Mesenchymal stem cell (in vitro differentiated cells and primary cell): ENCODE measurements around the gene GULP1.

Experiments
- DNase-seq: peaks from one replicate; pipeline ENCODE4 v3.0.0-alpha.2; 2013
- H2AFZ ChIP-seq: one replicate; pipeline ENCODE4 v1.6.1; 2013; ENCODE audit warnings: low read depth, mild to moderate bottlenecking, control low read depth, inconsistent platforms, low read length, moderate library complexity
- H2AK5ac ChIP-seq: 2 replicates; pipeline ENCODE4 v1.6.1; 2013; ENCODE audit warnings: low read length, moderate library complexity, mild to moderate bottlenecking, inconsistent platforms; ENCODE audit not compliant: severe bottlenecking
- H2BK120ac ChIP-seq: one replicate; pipeline ENCODE4 v1.6.1; 2013; ENCODE audit warnings: low read depth, mild to moderate bottlenecking, inconsistent platforms, low read length, moderate library complexity
- H2BK12ac ChIP-seq, 2 experiments: one replicate each; pipeline ENCODE4 v1.6.1; 2013; ENCODE audit warnings: inconsistent platforms in 2 of 2, low read length in 2 of 2, mild to moderate bottlenecking in 2 of 2, moderate library complexity in 2 of 2, control low read depth in 1 of 2
- H2BK15ac ChIP-seq: one replicate; pipeline ENCODE4 v1.6.1; 2013; ENCODE audit warnings: mild to moderate bottlenecking, low read depth, inconsistent platforms; ENCODE audit not compliant: poor library complexity, severe bottlenecking
- H2BK5ac ChIP-seq: 2 replicates; pipeline ENCODE4 v1.6.1; 2013; ENCODE audit warnings: low read depth, mild to moderate bottlenecking, low read length, control low read depth, inconsistent platforms; ENCODE audit not compliant: poor library complexity, severe bottlenecking
- H3K14ac ChIP-seq, 2 experiments: one replicate each; pipeline ENCODE4 v1.6.1; 2013; ENCODE audit warnings: inconsistent platforms in 2 of 2, low read length in 2 of 2, control low read depth in 1 of 2, mild to moderate bottlenecking in 1 of 2, moderate library complexity in 1 of 2
- H3K18ac ChIP-seq, 2 experiments: one replicate each; pipeline ENCODE4 v1.6.1; 2013; ENCODE audit warnings: inconsistent platforms in 2 of 2, low read length in 2 of 2, control low read depth in 1 of 2, low read depth in 1 of 2, mild to moderate bottlenecking in 1 of 2
- H3K23ac ChIP-seq, 2 experiments: one replicate each; pipeline ENCODE4 v1.6.1; 2013; ENCODE audit warnings: inconsistent platforms in 2 of 2, low read length in 2 of 2, mild to moderate bottlenecking in 2 of 2, moderate library complexity in 2 of 2, control low read depth in 1 of 2
- H3K27ac ChIP-seq: 2 replicates; pipeline ENCODE4 v1.5.1; 2013; ENCODE audit warnings: mild to moderate bottlenecking, moderate library complexity, low read length, control low read depth, inconsistent platforms; ENCODE audit not compliant: poor library complexity, severe bottlenecking
- H3K27me3 ChIP-seq, 2 experiments: 2 replicates each; pipeline versions ENCODE4 v1.6.1 to v1.7.0; 2013; ENCODE audit warnings: low read length in 2 of 2, mild to moderate bottlenecking in 2 of 2, moderate library complexity in 2 of 2, control low read depth in 1 of 2, inconsistent platforms in 1 of 2; ENCODE audit not compliant: control insufficient read depth in 1 of 2, insufficient read depth in 1 of 2
- H3K36me3 ChIP-seq, 2 experiments: 2 replicates each; pipeline versions ENCODE4 v1.6.1 to v1.7.0; 2013; ENCODE audit warnings: low read length in 2 of 2, control low read depth in 1 of 2, inconsistent platforms in 1 of 2, low read depth in 1 of 2, mild to moderate bottlenecking in 1 of 2; ENCODE audit not compliant: insufficient read depth in 2 of 2, control insufficient read depth in 1 of 2
- H3K4ac ChIP-seq, 2 experiments: one replicate each; pipeline ENCODE4 v1.6.1; 2013; ENCODE audit warnings: inconsistent platforms in 2 of 2, low read length in 2 of 2, mild to moderate bottlenecking in 2 of 2, moderate library complexity in 2 of 2, control low read depth in 1 of 2, low read depth in 1 of 2
- H3K4me1 ChIP-seq: 2 replicates; pipeline ENCODE4 v1.6.1; 2013; ENCODE audit warnings: low read depth, low read length, control low read depth; ENCODE audit not compliant: control insufficient read depth, insufficient read depth
- H3K4me2 ChIP-seq: 2 replicates; pipeline ENCODE4 v1.6.1; 2013; ENCODE audit warnings: low read length, mild to moderate bottlenecking, inconsistent platforms; ENCODE audit not compliant: poor library complexity, severe bottlenecking
- H3K4me3 ChIP-seq, 2 experiments: 2 replicates each; pipeline versions ENCODE4 v1.5.1 to v1.7.0; 2013; ENCODE audit warnings: low read length in 2 of 2, mild to moderate bottlenecking in 2 of 2, control low read depth in 1 of 2, low read depth in 1 of 2; ENCODE audit not compliant: insufficient read depth in 1 of 2
- H3K79me1 ChIP-seq: replicated peaks from 2 replicates; pipeline ENCODE4 v1.6.1; 2013; ENCODE audit warnings: mild to moderate bottlenecking, control low read depth, low read length, inconsistent platforms; ENCODE audit not compliant: poor library complexity, severe bottlenecking
- H3K9ac ChIP-seq: 2 replicates; pipeline ENCODE4 v1.7.0; 2013; ENCODE audit warnings: mild to moderate bottlenecking, low read length, moderate library complexity
- H3K9me3 ChIP-seq: 2 replicates; pipeline ENCODE4 v1.7.0; 2013; ENCODE audit warnings: mild to moderate bottlenecking, low read length; ENCODE audit not compliant: control insufficient read depth
- H4K8ac ChIP-seq: one replicate; pipeline ENCODE4 v1.6.1; 2013; ENCODE audit warnings: inconsistent platforms, mild to moderate bottlenecking, low read length, moderate library complexity
- H4K91ac ChIP-seq: one replicate; pipeline ENCODE4 v1.6.1; 2013; ENCODE audit warnings: mild to moderate bottlenecking, low read length, inconsistent platforms
- WGBS: methylation state at CpG from one replicate; pipeline ENCODE4 v1.1.7; 2013; ENCODE audit warnings: mixed read lengths; 5-methylcytosine and 5-hydroxymethylcytosine counted together

GULP1 gene

DNA sequence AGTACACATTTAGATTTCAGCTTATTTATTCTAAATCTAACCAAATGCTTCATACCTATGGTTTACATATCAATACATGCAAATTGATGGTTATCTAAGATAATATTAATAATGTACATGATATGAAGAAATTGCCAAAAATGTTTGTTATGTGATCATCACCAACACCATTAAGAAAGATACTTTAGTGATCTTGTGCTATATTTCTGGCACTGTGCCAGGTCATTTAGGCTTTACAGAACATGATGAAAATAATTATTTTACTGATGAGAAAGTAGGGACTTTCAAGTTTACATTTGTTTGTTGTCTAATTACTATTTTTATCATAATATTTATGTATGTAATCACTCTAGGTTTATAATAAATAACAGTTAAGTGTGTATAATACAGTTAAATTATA is 158.3 kb downstream of the GULP1 start:
- Histone ChIP-seq H2BK120ac (no peak overlapping the region), H3K79me1 (peaks cover 15% of the 10 kb centered on the region), H3K23ac (no peak overlapping the region), H2AK5ac (no peak overlapping the region), H3K4me3 (no peak overlapping the region), H3K36me3 (no peaks in the 10 kb centered on the region), H3K9ac (no peak overlapping the region), H3K9me3 (no peaks in the 10 kb centered on the region), H4K8ac (no peak overlapping the region), H4K91ac (no peak overlapping the region), H2AFZ (no peak overlapping the region), H3K27me3 (no peaks in the 10 kb centered on the region), H3K4me2 (no peak overlapping the region), H3K18ac (no peak overlapping the region), H2BK12ac (no peak overlapping the region), H3K27ac (no peak overlapping the region), H2BK15ac (no peak overlapping the region), H3K14ac (no peak overlapping the region), H2BK5ac (no peak overlapping the region), H3K4me1 (no peaks in the 10 kb centered on the region), H3K4ac (no peak overlapping the region)
- DNase-seq: no peak

DNA sequence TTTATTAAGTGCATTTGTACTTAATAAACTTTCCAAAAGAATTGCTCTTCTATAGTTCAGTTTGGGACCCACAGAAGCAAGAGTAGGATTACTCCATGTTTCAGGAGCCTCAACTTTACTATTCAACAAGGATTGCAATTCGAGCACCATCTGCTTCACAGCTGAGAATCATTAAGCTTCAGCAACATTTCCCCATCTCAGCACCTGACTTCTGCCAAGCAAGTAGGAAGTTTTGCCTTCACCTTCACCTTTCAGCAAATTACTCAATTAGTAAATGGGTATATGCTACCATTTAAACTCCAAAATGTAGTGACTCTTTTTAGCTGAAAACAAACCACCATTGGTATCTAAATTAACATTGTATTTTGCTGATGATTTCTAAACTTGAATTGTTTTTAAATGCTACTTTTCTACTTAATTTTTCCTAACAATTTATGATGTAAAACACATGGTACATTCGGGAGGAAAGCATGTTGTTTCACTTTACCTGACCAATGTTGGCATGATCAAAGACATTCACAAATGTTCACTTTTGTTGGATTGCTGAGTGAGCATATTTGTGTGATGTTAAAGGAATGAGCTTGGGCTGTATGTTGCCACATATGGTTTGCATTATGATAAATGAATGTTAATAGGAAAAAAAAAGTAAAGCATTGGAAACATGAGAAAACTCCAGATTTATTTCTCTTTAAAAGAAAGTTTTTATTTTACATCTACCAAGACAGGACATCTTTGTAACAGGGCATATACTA is 159.2 kb downstream of the GULP1 start:
- no peak overlapping the region for H2BK120ac ChIP-seq
- no peaks in the 10 kb centered on the region for H3K36me3 ChIP-seq
- H2BK5ac ChIP-seq: no peak overlapping the region
- H3K4me1 ChIP-seq: no peaks in the 10 kb centered on the region
- H3K27me3 ChIP-seq: no peaks in the 10 kb centered on the region
- no peaks in the 10 kb centered on the region for H3K9me3 ChIP-seq
- peaks cover 14% of the 10 kb centered on the region for H3K79me1 ChIP-seq
- H3K9ac ChIP-seq: no peak overlapping the region
- H3K4me2 ChIP-seq: no peak overlapping the region
- H3K27ac ChIP-seq: no peak overlapping the region
- no peak overlapping the region for H2BK15ac ChIP-seq
- no peak overlapping the region for H2BK12ac ChIP-seq
- H2AFZ ChIP-seq: no peak overlapping the region
- 100% methylated on average over 2 of the region's 2 CpGs for WGBS
- peak overlapping the region in 1 of 2 experiments; percentile 21 for H3K18ac ChIP-seq
- no peak overlapping the region for H4K91ac ChIP-seq
- DNase-seq: no peak
- H3K23ac ChIP-seq: no peak overlapping the region
- H3K4me3 ChIP-seq: no peak overlapping the region
- H2AK5ac ChIP-seq: no peak overlapping the region
- H3K4ac ChIP-seq: no peak overlapping the region
- no peak overlapping the region for H3K14ac ChIP-seq
- H4K8ac ChIP-seq: no peak overlapping the region

DNA sequence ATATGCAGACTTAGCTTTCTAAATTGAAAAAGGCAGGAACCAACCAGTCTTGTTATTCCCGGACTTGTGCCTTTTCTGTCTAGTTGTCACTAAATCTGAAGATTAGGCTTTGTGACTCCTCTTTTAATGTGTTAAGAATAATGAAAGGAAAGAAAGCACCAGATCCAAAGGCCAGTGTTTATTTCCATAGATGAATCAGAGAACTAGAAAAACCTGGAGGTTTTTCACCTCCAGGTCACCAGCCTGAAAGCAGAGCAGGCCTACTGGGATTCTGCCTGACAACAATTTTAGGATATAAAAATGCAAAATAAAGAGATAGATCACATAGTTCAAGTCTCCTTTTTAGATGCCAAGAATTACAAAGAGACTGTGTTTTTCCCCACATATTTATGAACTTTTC is 160.4 kb downstream of the GULP1 start:
- Histone ChIP-seq H3K4me3 (no peak overlapping the region), H2BK15ac (no peak overlapping the region), H3K36me3 (no peaks in the 10 kb centered on the region), H3K27ac (no peak overlapping the region), H2BK12ac (no peak overlapping the region), H3K14ac (no peak overlapping the region), H4K8ac (no peak overlapping the region), H3K23ac (no peak overlapping the region), H3K27me3 (no peaks in the 10 kb centered on the region), H3K4ac (no peak overlapping the region), H4K91ac (no peak overlapping the region), H2BK5ac (no peak overlapping the region), H3K9ac (no peak overlapping the region), H2AK5ac (no peak overlapping the region), H2BK120ac (no peak overlapping the region), H3K18ac (no peak overlapping the region), H2AFZ (no peak overlapping the region), H3K9me3 (no peaks in the 10 kb centered on the region), H3K79me1 (peaks cover 19% of the 10 kb centered on the region), H3K4me2 (no peak overlapping the region), H3K4me1 (no peaks in the 10 kb centered on the region)
- DNase-seq: no peak
- 91% methylated on average over 1 of the region's 1 CpG for WGBS

DNA sequence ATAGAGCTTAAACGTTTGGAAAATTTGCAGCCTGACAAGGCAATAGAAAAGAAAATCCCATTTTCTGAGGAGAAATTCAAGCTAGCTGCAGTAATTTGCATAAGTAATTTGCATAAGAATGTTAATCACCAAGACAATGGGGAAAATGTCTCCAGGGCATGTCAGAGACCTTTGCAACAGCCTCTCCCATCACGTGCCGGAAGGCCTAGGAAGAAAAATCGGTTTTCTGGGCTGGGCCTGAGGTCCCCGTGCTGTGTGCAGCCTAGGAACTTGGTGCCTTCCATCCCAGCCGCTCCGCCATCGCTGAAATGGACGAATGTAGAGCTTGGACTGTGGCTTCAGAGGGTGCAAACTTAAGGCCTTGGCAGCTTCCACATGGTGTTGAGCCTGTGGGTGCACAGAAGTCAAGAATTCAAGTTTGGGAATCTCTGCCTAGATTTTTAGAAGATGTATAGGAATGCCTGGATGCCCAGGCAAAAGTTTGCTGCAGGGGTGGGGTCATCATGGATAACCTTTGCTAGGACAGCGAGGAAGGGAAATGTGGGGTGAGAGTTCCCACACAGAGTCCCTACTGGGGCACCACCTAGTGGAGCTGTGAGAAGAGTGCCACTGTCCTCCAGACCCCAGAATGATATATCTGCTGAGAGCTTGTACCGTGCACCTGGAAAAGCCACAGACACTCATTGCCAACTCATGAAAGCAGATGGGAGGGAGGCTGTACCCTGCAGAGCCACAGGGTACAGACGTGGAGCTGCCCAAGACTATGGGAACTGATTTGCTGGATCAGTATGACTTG is 164.6 kb downstream of the GULP1 start:
- Histone ChIP-seq H3K36me3 (no peaks in the 10 kb centered on the region), H2BK120ac (no peak overlapping the region), H4K8ac (no peak overlapping the region), H3K9me3 (no peaks in the 10 kb centered on the region), H3K4me1 (no peaks in the 10 kb centered on the region), H3K4me3 (no peak overlapping the region), H2AK5ac (no peak overlapping the region), H3K14ac (no peak overlapping the region), H3K27ac (no peak overlapping the region), H3K4ac (no peak overlapping the region), H3K4me2 (no peak overlapping the region), H3K79me1 (peaks cover 18% of the 10 kb centered on the region), H2BK5ac (no peak overlapping the region), H2BK12ac (no peak overlapping the region), H3K18ac (no peak overlapping the region), H4K91ac (no peak overlapping the region), H3K9ac (no peak overlapping the region), H2BK15ac (no peak overlapping the region), H3K23ac (no peak overlapping the region), H3K27me3 (no peaks in the 10 kb centered on the region), H2AFZ (no peak overlapping the region)
- DNase-seq: no peak
- WGBS: 85% methylated on average over 12 of the region's 12 CpGs
